Measurements from ENCODE around the gene PPP1R37.

DNA sequence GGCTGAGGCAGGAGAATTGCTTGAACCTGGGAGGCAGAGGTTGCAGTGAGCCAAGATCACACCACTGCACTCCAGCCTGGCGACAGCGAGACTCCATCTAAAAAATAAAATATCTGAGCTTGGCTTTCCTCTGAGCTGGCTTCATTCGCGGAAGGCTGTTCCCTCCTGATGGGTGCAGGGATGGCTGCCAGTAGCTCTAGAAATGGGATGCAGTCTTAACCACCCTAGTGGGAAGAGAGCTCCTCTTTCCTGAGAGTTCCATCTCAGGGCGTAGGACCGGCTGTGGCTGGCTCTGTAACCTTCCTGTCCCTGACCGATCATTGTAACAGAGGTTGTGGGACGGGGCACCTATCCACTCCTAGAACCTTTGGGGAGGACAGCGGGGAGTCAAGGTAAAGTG, 32.4 kb downstream of the PPP1R37 start:
- TF ChIP-seq POLR2AphosphoS5 (IDR thresholded peaks at IDR 0.05; ENCODE audit: low read depth, low read length) (no peak), FOXP2 (optimal IDR thresholded peaks at IDR 0.05; ENCODE audit: borderline replicate concordance, extremely low read depth, extremely low read length, insufficient read depth) (no peak), TAF1 (IDR thresholded peaks at IDR 0.05; ENCODE audit: borderline replicate concordance, insufficient read depth, low read length) (no peak), SIN3A (IDR thresholded peaks at IDR 0.05; ENCODE audit: borderline replicate concordance, insufficient read depth, low read length) (no peak)
- TF ChIP-seq, protein P1, sequence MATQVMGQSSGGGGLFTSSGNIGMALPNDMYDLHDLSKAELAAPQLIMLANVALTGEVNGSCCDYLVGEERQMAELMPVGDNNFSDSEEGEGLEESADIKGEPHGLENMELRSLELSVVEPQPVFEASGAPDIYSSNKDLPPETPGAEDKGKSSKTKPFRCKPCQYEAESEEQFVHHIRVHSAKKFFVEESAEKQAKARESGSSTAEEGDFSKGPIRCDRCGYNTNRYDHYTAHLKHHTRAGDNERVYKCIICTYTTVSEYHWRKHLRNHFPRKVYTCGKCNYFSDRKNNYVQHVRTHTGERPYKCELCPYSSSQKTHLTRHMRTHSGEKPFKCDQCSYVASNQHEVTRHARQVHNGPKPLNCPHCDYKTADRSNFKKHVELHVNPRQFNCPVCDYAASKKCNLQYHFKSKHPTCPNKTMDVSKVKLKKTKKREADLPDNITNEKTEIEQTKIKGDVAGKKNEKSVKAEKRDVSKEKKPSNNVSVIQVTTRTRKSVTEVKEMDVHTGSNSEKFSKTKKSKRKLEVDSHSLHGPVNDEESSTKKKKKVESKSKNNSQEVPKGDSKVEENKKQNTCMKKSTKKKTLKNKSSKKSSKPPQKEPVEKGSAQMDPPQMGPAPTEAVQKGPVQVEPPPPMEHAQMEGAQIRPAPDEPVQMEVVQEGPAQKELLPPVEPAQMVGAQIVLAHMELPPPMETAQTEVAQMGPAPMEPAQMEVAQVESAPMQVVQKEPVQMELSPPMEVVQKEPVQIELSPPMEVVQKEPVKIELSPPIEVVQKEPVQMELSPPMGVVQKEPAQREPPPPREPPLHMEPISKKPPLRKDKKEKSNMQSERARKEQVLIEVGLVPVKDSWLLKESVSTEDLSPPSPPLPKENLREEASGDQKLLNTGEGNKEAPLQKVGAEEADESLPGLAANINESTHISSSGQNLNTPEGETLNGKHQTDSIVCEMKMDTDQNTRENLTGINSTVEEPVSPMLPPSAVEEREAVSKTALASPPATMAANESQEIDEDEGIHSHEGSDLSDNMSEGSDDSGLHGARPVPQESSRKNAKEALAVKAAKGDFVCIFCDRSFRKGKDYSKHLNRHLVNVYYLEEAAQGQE (IDR thresholded peaks at IDR 0.05; ENCODE audit: insufficient read depth in 1 of 2, low read depth in 2 of 2, low read length in 2 of 2), result no peak
